GM12878 (cell line): ENCODE results near the gene TFPI2. TPM values are rescaled to one million over a fixed set of nuclear protein-coding genes. Genes with fewer than 3 reads are reported as not detected.

ENCODE experiments used
- ATAC-seq: fragments of 200-7000 bp; cut with Tn5 transposase; 3 replicates; pipeline ENCODE4 v1.9.1; 2020; ENCODE audit warnings: mild to moderate bottlenecking, moderate library complexity
- BruUV-seq: library from RNA; stranded (reverse); fragments of 400-500 nt; replicated peaks from 2 replicates; lab custom pipeline; 2021; lab: Mats Ljungman, UMichigan
- CTCF ChIA-PET: fragments of 300-600 bp; sonication (Branson Sonifier 250); formaldehyde crosslinking; extraction: SDS; loops from one replicate; lab custom pipeline; 2021; ENCODE audit warnings: inconsistent platforms; lab: Yijun Ruan, JAX
- POLR2A ChIA-PET: fragments of 350-600 bp; formaldehyde crosslinking; extraction: SDS; loops from one replicate; lab custom pipeline; 2021; ENCODE audit warnings: inconsistent platforms; lab: Charles Lee
- RAD21 ChIA-PET: fragments of 300-600 bp; sonication (Branson Sonifier 250); formaldehyde crosslinking; loops from one replicate; lab custom pipeline; 2023; ENCODE audit warnings: antibody characterized with exemption; ENCODE audit not compliant: unreplicated experiment; lab: Charles Lee
- SMC1A ChIA-PET: fragments of 300-600 bp; sonication (Branson Sonifier 250); formaldehyde crosslinking; loops from one replicate; lab custom pipeline; 2023; ENCODE audit not compliant: unreplicated experiment, uncharacterized antibody; lab: Charles Lee
- DNase-seq: peaks from one replicate; pipeline ENCODE4 v3.0.0-alpha.2; 2011; ENCODE audit warnings: low read depth, low spot score
- FAIRE-seq: peaks from 3 replicates; lab custom pipeline; 2011; peaks lifted over from hg19 to GRCh38; lab: Jason Lieb, UNC
- H2AFZ ChIP-seq: 2 replicates; pipeline ENCODE4 v1.6.0; 2011; ENCODE audit warnings: low read depth, low read length, control low read depth; ENCODE audit not compliant: control insufficient read depth
- H3K27ac ChIP-seq: 2 replicates; pipeline ENCODE4 v1.5.1; 2011; ENCODE audit warnings: control low read depth; ENCODE audit not compliant: control insufficient read depth, insufficient read depth
- H3K27me3 ChIP-seq, 2 experiments: replicated peaks in 1 of 2; 2 replicates each; pipeline versions ENCODE4 v1.6.0 to v1.6.1; 2011; ENCODE audit warnings: low read length in 1 of 2; ENCODE audit not compliant: control insufficient read depth in 2 of 2, insufficient read depth in 2 of 2
- H3K36me3 ChIP-seq, 2 experiments: 2 replicates each; pipeline ENCODE4 v1.5.1; 2011; ENCODE audit warnings: low read length in 1 of 2; ENCODE audit not compliant: control insufficient read depth in 2 of 2, insufficient read depth in 2 of 2
- H3K4me1 ChIP-seq: 2 replicates; pipeline ENCODE4 v1.6.1; 2011; ENCODE audit warnings: mild to moderate bottlenecking, low read length, moderate library complexity, mixed read lengths; ENCODE audit not compliant: control insufficient read depth, insufficient read depth
- H3K4me2 ChIP-seq: 2 replicates; pipeline ENCODE4 v1.6.0; 2011; ENCODE audit warnings: control low read depth; ENCODE audit not compliant: control insufficient read depth, insufficient read depth
- H3K4me3 ChIP-seq: fragments of 200-600 bp; sonication (generic); 2 replicates; pipeline ENCODE4 v1.5.1; 2016
- H3K79me2 ChIP-seq: 2 replicates; pipeline ENCODE4 v1.6.0; 2011; ENCODE audit warnings: low read length; ENCODE audit not compliant: control insufficient read depth, insufficient read depth
- H3K9ac ChIP-seq: 2 replicates; pipeline ENCODE4 v1.8.0; 2011; ENCODE audit warnings: low read length, control low read depth, mixed read lengths; ENCODE audit not compliant: control insufficient read depth, insufficient read depth
- H3K9me3 ChIP-seq: replicated peaks from 3 replicates; pipeline ENCODE4 v1.5.1; 2011; ENCODE audit warnings: mild to moderate bottlenecking, low read length; ENCODE audit not compliant: control insufficient read depth, insufficient read depth
- H4K20me1 ChIP-seq: 2 replicates; pipeline ENCODE4 v1.6.0; 2011; ENCODE audit not compliant: control insufficient read depth, insufficient read depth
- BMI1 ChIP-seq: fragments of 450-650 bp; IDR thresholded peaks from 2 replicates; pipeline ENCODE4 v1.6.1; 2016; ENCODE audit warnings: mild to moderate bottlenecking, moderate library complexity, borderline replicate concordance
- CHD4 ChIP-seq: fragments of 200-600 bp; sonication (generic); IDR thresholded peaks from 2 replicates; pipeline ENCODE4 v1.6.1; 2016; ENCODE audit warnings: mild to moderate bottlenecking
- CTCF ChIP-seq, 3 experiments: IDR thresholded peaks in 2 of 3; conservative IDR thresholded peaks in 1 of 3; 2 replicates each; pipeline ENCODE4 v1.5.1; 2011; ENCODE audit warnings: low read depth in 3 of 3, low read length in 3 of 3, mild to moderate bottlenecking in 3 of 3, control low read depth in 2 of 3, moderate library complexity in 2 of 3, inconsistent platforms in 1 of 3, mixed read lengths in 1 of 3; ENCODE audit not compliant: control insufficient read depth in 2 of 3, insufficient read depth in 1 of 3; ENCODE audit errors: extremely low read depth in 1 of 3
- IKZF2 ChIP-seq, 2 experiments: fragments of 450-650 bp; IDR thresholded peaks; 2 replicates each; pipeline ENCODE4 v1.6.1; 2017; ENCODE audit warnings: mild to moderate bottlenecking in 2 of 2, moderate library complexity in 2 of 2
- KAT2A ChIP-seq: conservative IDR thresholded peaks from 2 replicates; pipeline ENCODE4 v1.6.1; 2011; ENCODE audit warnings: low read depth, low read length; ENCODE audit not compliant: control insufficient read depth
- NFYB ChIP-seq: IDR thresholded peaks from 2 replicates; pipeline ENCODE4 v1.6.1; 2011; ENCODE audit warnings: low read depth, mild to moderate bottlenecking, low read length, improper control_type of control experiment, moderate library complexity; ENCODE audit not compliant: insufficient read depth
- PRDM15 ChIP-seq: fragments of 450-650 bp; formaldehyde crosslinking; IDR thresholded peaks from 2 replicates; pipeline ENCODE4 v1.4.0; 2020; ENCODE audit warnings: mild to moderate bottlenecking, moderate library complexity
- RAD51 ChIP-seq: fragments of 450-650 bp; IDR thresholded peaks from 2 replicates; pipeline ENCODE4 v1.6.1; 2016; ENCODE audit warnings: moderate library complexity, mild to moderate bottlenecking, inconsistent platforms
- RFX5 ChIP-seq: IDR thresholded peaks from 2 replicates; pipeline ENCODE4 v1.6.1; 2011; ENCODE audit warnings: low read depth, low read length, improper control_type of control experiment
- ZNF217 ChIP-seq: fragments of 450-650 bp; IDR thresholded peaks from 2 replicates; pipeline ENCODE4 v1.6.1; 2017; ENCODE audit warnings: antibody characterized with exemption, mild to moderate bottlenecking
- WGBS: methylation state at CpG from one replicate; pipeline ENCODE4 v1.1.6; 2016; ENCODE audit warnings: low lambda C conversion rate; ENCODE audit not compliant: insufficient replicate concordance, insufficient coverage; ENCODE audit errors: missing lambda C conversion rate; 5-methylcytosine and 5-hydroxymethylcytosine counted together
- in situ Hi-C: fragments of 300-500 bp; cut with MboI; formaldehyde crosslinking; loops from 9 replicates; pipeline ENCODE4 v1.14.3; 2018; ENCODE audit warnings: mixed read lengths
- intact Hi-C: fragments of 100-400 bp; cut with micrococcal nuclease; formaldehyde crosslinking; loops from one replicate; pipeline ENCODE4 v1.14.2; 2022; ENCODE audit not compliant: unreplicated experiment
- polyA plus RNA-seq, 11 experiments: library from polyadenylated mRNA; depleted of rRNA in 4 of 11; unstranded in 6 of 11; stranded (reverse) in 5 of 11; fragments of >200 nt; fragmentation: Nextera tagmentation in 4 of 11; fragmentation: Illumina TruSeq in 1 of 11; extraction: Ambion mirVana in 4 of 11; extraction: Trizol in 1 of 11; gene quantifications; 1 replicate in 1 of 11; 2 replicates in 10 of 11; pipeline versions ENCODE4 v1.2.1 to v1.2.3, GENCODE V29; 2011 to 2016; ENCODE audit warnings: inconsistent platforms in 2 of 11, missing spikeins in 2 of 11, low read depth in 1 of 11
- total RNA-seq, 4 experiments: library from RNA; depleted of rRNA in 3 of 4; stranded (reverse); fragments of >200 nt in 3 of 4; fragmentation: Illumina TruSeq in 1 of 4; extraction: Trizol in 1 of 4; gene quantifications; 2 replicates each; pipeline versions ENCODE4 v1.2.1 to v1.2.3, GENCODE V29; 2013 to 2021

TFPI2 gene
- total and polyA plus RNA-seq, 10 of the 15 experiments (the other 5 are each of a cell fraction or from before 2014, with no cell fraction given): 0.07 to 1.1 (median 0.31) TPM; not detected in 5

- no peaks in the 10 kb centered on the region; the same call in 2 of the 3 replicates for H3K9me3 ChIP-seq
- no peak overlapping the region for H3K4me2 ChIP-seq
- no peaks in the 10 kb centered on the region for H3K79me2 ChIP-seq
- 80% methylated on average over 1 of the region's 1 CpG for WGBS
- no peak overlapping the region for H3K4me3 ChIP-seq
- TF ChIP-seq RAD51: no peak
- no peak for TF ChIP-seq BMI1
- no peak for TF ChIP-seq IKZF2 (IDR thresholded peaks at IDR 0.05)
- no peak for TF ChIP-seq CTCF (IDR thresholded peaks at IDR 0.05 in 2 of 3, conservative IDR thresholded peaks at IDR 0.05 in 1 of 3; ENCODE audit: control insufficient read depth in 2 of 3, extremely low read depth in 1 of 3, insufficient read depth in 1 of 3, low read depth in 3 of 3, low read length in 3 of 3)
- no peak for TF ChIP-seq CHD4
- TF ChIP-seq KAT2A: no peak
- no peak for TF ChIP-seq PRDM15 (CRISPR knock-in tag)
- TF ChIP-seq RFX5: no peak
- TF ChIP-seq ZNF217: no peak
- TF ChIP-seq NFYB: no peak
- no peak for DNase-seq
- H3K9ac ChIP-seq: no peak overlapping the region
- no peak for ATAC-seq
- H3K27me3 ChIP-seq: no peaks in the 10 kb centered on the region
- RAD21 ChIA-PET: no interaction called here
- H3K27ac ChIP-seq: no peak overlapping the region
- in situ Hi-C loops (no loop called here), intact Hi-C loops (no loop called here)
- SMC1A ChIA-PET: no interaction called here
- FAIRE-seq: no peak
- BruUV-seq: no TSS peak
- no peaks in the 10 kb centered on the region for H3K4me1 ChIP-seq
- CTCF ChIA-PET: no interaction called here
- H3K36me3 ChIP-seq: no peaks in the 10 kb centered on the region
- POLR2A ChIA-PET: no interaction called here
- H2AFZ ChIP-seq: no peak overlapping the region
- H4K20me1 ChIP-seq: no peaks in the 10 kb centered on the region
Measured at GRCh38 chr7:93937818-93938217, 47.3 kb upstream of the TFPI2 start.
